T-helper 2 cell (primary cell): ENCODE data around the gene GALNT14.
"Not testable (repeated sequence)": the region's sequence is repeated elsewhere in the genome, so short reads cannot be mapped to it uniquely, and the experiment has no call there.

Source experiments
- DNase-seq, 5 experiments: peaks; one replicate each; pipeline versions ENCODE4 v3.0.0 to v3.0.0-alpha.2; 2012 to 2022
- total RNA-seq, 2 donors: gene quantifications; one replicate each; lab custom pipeline; 2026; lab: John Stamatoyannopoulos, UW

GALNT14 gene
- total RNA-seq, result 0 reads per million in 2 donors

GRCh38 chr2:31138037-31138962 is at the start of gene GALNT14:
Gene GALNT14 (minus strand): TSS chr2:31138440. CDS start chr2:31138086, 354 bp downstream.
- DNase-seq, result peak in 1 of 5 experiments; percentile 34

- no peak for DNase-seq
Observed at GRCh38 chr2:31187166-31187565, 48.9 kb upstream of the GALNT14 start.

- DNase-seq, result not testable (repeated sequence)
Observed at GRCh38 chr2:31183973-31184372, 45.7 kb upstream of the GALNT14 start.

- DNase-seq, result no peak
Observed at GRCh38 chr2:31176742-31177141, 38.5 kb upstream of the GALNT14 start.

- DNase-seq, result no peak
Observed at GRCh38 chr2:31171142-31171541, 32.9 kb upstream of the GALNT14 start.

GRCh38 chr2:31170071-31170698 is 31.9 kb upstream of the GALNT14 start:
- peak in 3 of 5 experiments; percentile 7 to 62 (median 11) for DNase-seq

GRCh38 chr2:31168291-31168690 is 30.1 kb upstream of the GALNT14 start:
- no peak for DNase-seq

- no peak for DNase-seq
Observed at GRCh38 chr2:31166925-31167324, 28.7 kb upstream of the GALNT14 start.

- DNase-seq, result no peak
Observed at GRCh38 chr2:31163011-31163539, 24.8 kb upstream of the GALNT14 start.

- no peak for DNase-seq
Observed at GRCh38 chr2:31161637-31162036, 23.4 kb upstream of the GALNT14 start.

- no peak for DNase-seq
Observed at GRCh38 chr2:31151501-31151900, 13.3 kb upstream of the GALNT14 start.

- no peak for DNase-seq
Observed at GRCh38 chr2:31150120-31150670, 12.0 kb upstream of the GALNT14 start.

- no peak for DNase-seq
Observed at GRCh38 chr2:31148514-31148913, 10.3 kb upstream of the GALNT14 start.

- no peak for DNase-seq
Observed at GRCh38 chr2:31147645-31148044, 9.4 kb upstream of the GALNT14 start.

GRCh38 chr2:31142110-31142509 is 3.9 kb upstream of the GALNT14 start:
- DNase-seq, result no peak

GRCh38 chr2:31141443-31142085 is 3.3 kb upstream of the GALNT14 start:
- no peak for DNase-seq

GRCh38 chr2:31140151-31140550 is 1.9 kb upstream of the GALNT14 start:
- peak in 1 of 5 experiments; percentile 2 for DNase-seq

- DNase-seq, result no peak
Observed at GRCh38 chr2:31139671-31140070, 1.4 kb upstream of the GALNT14 start.

- DNase-seq, result peak in 1 of 5 experiments; percentile 20
Observed at GRCh38 chr2:31137211-31138036, 816 bp downstream of the GALNT14 start.

GRCh38 chr2:31136732-31137131 is 1.5 kb downstream of the GALNT14 start:
- no peak for DNase-seq

GRCh38 chr2:31136000-31136399 is 2.2 kb downstream of the GALNT14 start:
- no peak for DNase-seq

- no peak for DNase-seq
Observed at GRCh38 chr2:31134480-31134879, 3.8 kb downstream of the GALNT14 start.
